DND-41 (cell line): ENCODE data around the gene ASB5.

ENCODE experiments used
- EZH2 ChIP-seq: IDR thresholded peaks from 3 replicates; pipeline ENCODE4 v1.6.1; 2012; ENCODE audit warnings: borderline replicate concordance, low read depth, mild to moderate bottlenecking, moderate library complexity, low read length, inconsistent platforms; ENCODE audit not compliant: severe bottlenecking
- TF ChIP-seq, protein P1 (sequence below): IDR thresholded peaks from 2 replicates; pipeline ENCODE4 v1.5.1; 2012; ENCODE audit warnings: borderline replicate concordance, low read length, moderate library complexity, mild to moderate bottlenecking; ENCODE audit not compliant: poor library complexity, severe bottlenecking; ENCODE audit errors: extremely low read depth

DNA sequence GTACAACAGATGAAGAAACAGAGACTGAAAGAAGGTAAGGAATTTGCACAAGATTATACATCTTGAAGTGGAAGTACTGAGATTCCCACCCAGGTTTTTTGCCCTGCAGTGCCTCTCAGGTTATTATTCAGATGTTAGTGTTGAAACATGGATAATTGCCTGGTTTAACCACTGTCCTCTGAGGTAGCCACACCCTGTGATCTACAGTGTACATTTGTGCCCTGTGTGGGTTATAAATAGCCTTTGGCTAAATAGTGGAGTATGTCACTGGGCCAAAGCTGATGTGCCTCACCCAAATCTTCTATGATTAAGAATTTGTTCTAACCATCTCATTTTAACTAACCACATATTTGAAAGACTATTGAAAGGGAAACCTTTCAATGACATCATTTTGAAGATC lies 5.4 kb upstream of the ASB5 start:
- TF ChIP-seq, protein P1, sequence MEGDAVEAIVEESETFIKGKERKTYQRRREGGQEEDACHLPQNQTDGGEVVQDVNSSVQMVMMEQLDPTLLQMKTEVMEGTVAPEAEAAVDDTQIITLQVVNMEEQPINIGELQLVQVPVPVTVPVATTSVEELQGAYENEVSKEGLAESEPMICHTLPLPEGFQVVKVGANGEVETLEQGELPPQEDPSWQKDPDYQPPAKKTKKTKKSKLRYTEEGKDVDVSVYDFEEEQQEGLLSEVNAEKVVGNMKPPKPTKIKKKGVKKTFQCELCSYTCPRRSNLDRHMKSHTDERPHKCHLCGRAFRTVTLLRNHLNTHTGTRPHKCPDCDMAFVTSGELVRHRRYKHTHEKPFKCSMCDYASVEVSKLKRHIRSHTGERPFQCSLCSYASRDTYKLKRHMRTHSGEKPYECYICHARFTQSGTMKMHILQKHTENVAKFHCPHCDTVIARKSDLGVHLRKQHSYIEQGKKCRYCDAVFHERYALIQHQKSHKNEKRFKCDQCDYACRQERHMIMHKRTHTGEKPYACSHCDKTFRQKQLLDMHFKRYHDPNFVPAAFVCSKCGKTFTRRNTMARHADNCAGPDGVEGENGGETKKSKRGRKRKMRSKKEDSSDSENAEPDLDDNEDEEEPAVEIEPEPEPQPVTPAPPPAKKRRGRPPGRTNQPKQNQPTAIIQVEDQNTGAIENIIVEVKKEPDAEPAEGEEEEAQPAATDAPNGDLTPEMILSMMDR = no peak
- no peak for TF ChIP-seq EZH2
